ENCODE measurements around the gene IGHMBP2. TPM values are rescaled to one million over a fixed set of nuclear protein-coding genes. Genes with fewer than 3 reads are reported as not detected.
A peak's percentile ranks its signal among the peaks of the same experiment; 100 is the strongest.

Gene IGHMBP2
- total and polyA plus RNA-seq, 9 of the 15 experiments (the other 6 are each of a cell fraction or from before 2014, with no cell fraction given): 1.6 to 24.8 (median 14.5) TPM

- TF ChIP-seq VEZF1 (CRISPR knock-in tag; IDR thresholded peaks at IDR 0.05) (no peak), BMI1 (IDR thresholded peaks at IDR 0.05; ENCODE audit: low read length) (peak; percentile 84), MAFG (tag; conservative IDR thresholded peaks at IDR 0.05) (no peak), CREB3L1 (IDR thresholded peaks at IDR 0.05; ENCODE audit: borderline replicate concordance, low read depth) (peak; percentile 66; the same call in 1 of the 2 replicates), CREB1 (IDR thresholded peaks at IDR 0.05) (no peak), CREB1 (CRISPR knock-in tag; IDR thresholded peaks at IDR 0.05) (peak; percentile 51; the same call in 1 of the 2 replicates), CBFA2T2 (conservative IDR thresholded peaks at IDR 0.05) (peak; percentile 72), POLR2AphosphoS5 (IDR thresholded peaks at IDR 0.05; ENCODE audit: control insufficient read depth, insufficient read depth, low read depth, low read length) (no peak), CREM (IDR thresholded peaks at IDR 0.05; ENCODE audit: low read depth) (peak; percentile 37; the same call in 1 of the 2 replicates), TOE1 (IDR thresholded peaks at IDR 0.05; ENCODE audit: borderline replicate concordance) (peak; percentile 98), TOE1 (CRISPR knock-in tag; IDR thresholded peaks at IDR 0.05; ENCODE audit: borderline replicate concordance, low read depth) (no peak), RAD51 (IDR thresholded peaks at IDR 0.05; ENCODE audit: borderline replicate concordance, low read depth) (peak; percentile 95), GTF2F1 (IDR thresholded peaks at IDR 0.05; ENCODE audit: low read depth, low read length) (no peak), ZKSCAN3 (CRISPR knock-in tag; IDR thresholded peaks at IDR 0.05) (no peak), ATF1 (CRISPR knock-in tag; IDR thresholded peaks at IDR 0.05) (no peak), ATF1 (tag; IDR thresholded peaks at IDR 0.05) (peak; percentile 64), NRF1 (conservative IDR thresholded peaks at IDR 0.05 in 1 of 2, IDR thresholded peaks at IDR 0.05 in 1 of 2) (peak in 1 of 2 experiments; percentile 18; a peak in 1 of 4 replicates), ETV1 (tag; conservative IDR thresholded peaks at IDR 0.05; ENCODE audit: low read depth) (no peak), JUND (IDR thresholded peaks at IDR 0.05; ENCODE audit: borderline replicate concordance, low read depth, low read length) (0 out of 2 replicates have a peak, but pooled peaks have one; percentile 2), JUND (tag; IDR thresholded peaks at IDR 0.05; ENCODE audit: borderline replicate concordance, low read depth, low read length) (no peak), RCOR1 (IDR thresholded peaks at IDR 0.05; ENCODE audit: borderline replicate concordance in 1 of 2, low read depth in 2 of 2, low read length in 2 of 2) (no peak), PBX2 (CRISPR knock-in tag; IDR thresholded peaks at IDR 0.05; ENCODE audit: low read depth) (no peak), PBX2 (tag; conservative IDR thresholded peaks at IDR 0.05; ENCODE audit: low read depth) (peak; percentile 64), ZNF143 (CRISPR knock-in tag; IDR thresholded peaks at IDR 0.05) (peak; percentile 90), NFYB (IDR thresholded peaks at IDR 0.05; ENCODE audit: extremely low read depth, insufficient read length) (peak; percentile 42)
Observed at GRCh38 chr11:68974421-68975194, 70.9 kb downstream of the IGHMBP2 start (continued).
